Measurements from ENCODE around the gene F10.

DNA sequence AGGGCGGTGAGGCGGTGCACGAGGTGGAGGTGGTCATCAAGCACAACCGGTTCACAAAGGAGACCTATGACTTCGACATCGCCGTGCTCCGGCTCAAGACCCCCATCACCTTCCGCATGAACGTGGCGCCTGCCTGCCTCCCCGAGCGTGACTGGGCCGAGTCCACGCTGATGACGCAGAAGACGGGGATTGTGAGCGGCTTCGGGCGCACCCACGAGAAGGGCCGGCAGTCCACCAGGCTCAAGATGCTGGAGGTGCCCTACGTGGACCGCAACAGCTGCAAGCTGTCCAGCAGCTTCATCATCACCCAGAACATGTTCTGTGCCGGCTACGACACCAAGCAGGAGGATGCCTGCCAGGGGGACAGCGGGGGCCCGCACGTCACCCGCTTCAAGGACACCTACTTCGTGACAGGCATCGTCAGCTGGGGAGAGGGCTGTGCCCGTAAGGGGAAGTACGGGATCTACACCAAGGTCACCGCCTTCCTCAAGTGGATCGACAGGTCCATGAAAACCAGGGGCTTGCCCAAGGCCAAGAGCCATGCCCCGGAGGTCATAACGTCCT is 26.4 kb downstream of the F10 start:
- TF ChIP-seq, protein P1, sequence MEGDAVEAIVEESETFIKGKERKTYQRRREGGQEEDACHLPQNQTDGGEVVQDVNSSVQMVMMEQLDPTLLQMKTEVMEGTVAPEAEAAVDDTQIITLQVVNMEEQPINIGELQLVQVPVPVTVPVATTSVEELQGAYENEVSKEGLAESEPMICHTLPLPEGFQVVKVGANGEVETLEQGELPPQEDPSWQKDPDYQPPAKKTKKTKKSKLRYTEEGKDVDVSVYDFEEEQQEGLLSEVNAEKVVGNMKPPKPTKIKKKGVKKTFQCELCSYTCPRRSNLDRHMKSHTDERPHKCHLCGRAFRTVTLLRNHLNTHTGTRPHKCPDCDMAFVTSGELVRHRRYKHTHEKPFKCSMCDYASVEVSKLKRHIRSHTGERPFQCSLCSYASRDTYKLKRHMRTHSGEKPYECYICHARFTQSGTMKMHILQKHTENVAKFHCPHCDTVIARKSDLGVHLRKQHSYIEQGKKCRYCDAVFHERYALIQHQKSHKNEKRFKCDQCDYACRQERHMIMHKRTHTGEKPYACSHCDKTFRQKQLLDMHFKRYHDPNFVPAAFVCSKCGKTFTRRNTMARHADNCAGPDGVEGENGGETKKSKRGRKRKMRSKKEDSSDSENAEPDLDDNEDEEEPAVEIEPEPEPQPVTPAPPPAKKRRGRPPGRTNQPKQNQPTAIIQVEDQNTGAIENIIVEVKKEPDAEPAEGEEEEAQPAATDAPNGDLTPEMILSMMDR (IDR thresholded peaks at IDR 0.05; ENCODE audit: low read depth, low read length, missing input control) = no peak
- TF ChIP-seq YY1 (IDR thresholded peaks at IDR 0.05) (no peak), SP1 (IDR thresholded peaks at IDR 0.05) (no peak), JUND (IDR thresholded peaks at IDR 0.05) (no peak), NR2F2 (IDR thresholded peaks at IDR 0.05) (no peak), RAD21 (IDR thresholded peaks at IDR 0.05) (no peak), HNF4A (conservative IDR thresholded peaks at IDR 0.05) (no peak), HNF4G (IDR thresholded peaks at IDR 0.05) (no peak), RXRA (IDR thresholded peaks at IDR 0.05) (no peak), GABPA (IDR thresholded peaks at IDR 0.05 in 1 of 2, conservative IDR thresholded peaks at IDR 0.05 in 1 of 2) (no peak)
- TF ChIP-seq, protein P2, sequence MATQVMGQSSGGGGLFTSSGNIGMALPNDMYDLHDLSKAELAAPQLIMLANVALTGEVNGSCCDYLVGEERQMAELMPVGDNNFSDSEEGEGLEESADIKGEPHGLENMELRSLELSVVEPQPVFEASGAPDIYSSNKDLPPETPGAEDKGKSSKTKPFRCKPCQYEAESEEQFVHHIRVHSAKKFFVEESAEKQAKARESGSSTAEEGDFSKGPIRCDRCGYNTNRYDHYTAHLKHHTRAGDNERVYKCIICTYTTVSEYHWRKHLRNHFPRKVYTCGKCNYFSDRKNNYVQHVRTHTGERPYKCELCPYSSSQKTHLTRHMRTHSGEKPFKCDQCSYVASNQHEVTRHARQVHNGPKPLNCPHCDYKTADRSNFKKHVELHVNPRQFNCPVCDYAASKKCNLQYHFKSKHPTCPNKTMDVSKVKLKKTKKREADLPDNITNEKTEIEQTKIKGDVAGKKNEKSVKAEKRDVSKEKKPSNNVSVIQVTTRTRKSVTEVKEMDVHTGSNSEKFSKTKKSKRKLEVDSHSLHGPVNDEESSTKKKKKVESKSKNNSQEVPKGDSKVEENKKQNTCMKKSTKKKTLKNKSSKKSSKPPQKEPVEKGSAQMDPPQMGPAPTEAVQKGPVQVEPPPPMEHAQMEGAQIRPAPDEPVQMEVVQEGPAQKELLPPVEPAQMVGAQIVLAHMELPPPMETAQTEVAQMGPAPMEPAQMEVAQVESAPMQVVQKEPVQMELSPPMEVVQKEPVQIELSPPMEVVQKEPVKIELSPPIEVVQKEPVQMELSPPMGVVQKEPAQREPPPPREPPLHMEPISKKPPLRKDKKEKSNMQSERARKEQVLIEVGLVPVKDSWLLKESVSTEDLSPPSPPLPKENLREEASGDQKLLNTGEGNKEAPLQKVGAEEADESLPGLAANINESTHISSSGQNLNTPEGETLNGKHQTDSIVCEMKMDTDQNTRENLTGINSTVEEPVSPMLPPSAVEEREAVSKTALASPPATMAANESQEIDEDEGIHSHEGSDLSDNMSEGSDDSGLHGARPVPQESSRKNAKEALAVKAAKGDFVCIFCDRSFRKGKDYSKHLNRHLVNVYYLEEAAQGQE (IDR thresholded peaks at IDR 0.05) = no peak
- TF ChIP-seq, protein P3, sequence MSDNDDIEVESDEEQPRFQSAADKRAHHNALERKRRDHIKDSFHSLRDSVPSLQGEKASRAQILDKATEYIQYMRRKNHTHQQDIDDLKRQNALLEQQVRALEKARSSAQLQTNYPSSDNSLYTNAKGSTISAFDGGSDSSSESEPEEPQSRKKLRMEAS (IDR thresholded peaks at IDR 0.05) = no peak
- TF ChIP-seq, protein P4, sequence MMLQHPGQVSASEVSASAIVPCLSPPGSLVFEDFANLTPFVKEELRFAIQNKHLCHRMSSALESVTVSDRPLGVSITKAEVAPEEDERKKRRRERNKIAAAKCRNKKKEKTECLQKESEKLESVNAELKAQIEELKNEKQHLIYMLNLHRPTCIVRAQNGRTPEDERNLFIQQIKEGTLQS (IDR thresholded peaks at IDR 0.05) = no peak
